HepG2 (cell line): ENCODE measurements around the gene KCTD13. TPM values are rescaled to one million over a fixed set of nuclear protein-coding genes. Genes with fewer than 3 reads are reported as not detected.
A peak's percentile ranks its signal among the peaks of the same experiment; 100 is the strongest.

Experiments
- ADNP ChIP-seq: sonication (generic); formaldehyde crosslinking; IDR thresholded peaks from 2 replicates; pipeline ENCODE4 v1.4.0; 2020; ENCODE audit warnings: missing genetic modification reagents
- ARNT ChIP-seq: fragments of 450-650 bp; IDR thresholded peaks from 2 replicates; pipeline ENCODE4 v1.6.1; 2017
- CHCHD3 ChIP-seq: sonication (generic); formaldehyde crosslinking; IDR thresholded peaks from 2 replicates; pipeline ENCODE4 v1.8.0; 2022; ENCODE audit warnings: mild to moderate bottlenecking, missing genetic modification reagents, moderate library complexity
- ETV5 ChIP-seq: IDR thresholded peaks from 2 replicates; pipeline ENCODE4 v1.6.1; 2018; ENCODE audit warnings: missing biosample characterization, missing genetic modification reagents, inconsistent platforms, borderline replicate concordance
- MED8 ChIP-seq: sonication (generic); formaldehyde crosslinking; IDR thresholded peaks from 2 replicates; pipeline ENCODE4 v1.8.1; 2023; ENCODE audit warnings: mild to moderate bottlenecking, missing genetic modification reagents; ENCODE audit not compliant: insufficient replicate concordance
- MEIS1 ChIP-seq: sonication (generic); formaldehyde crosslinking; IDR thresholded peaks from 2 replicates; pipeline ENCODE4 v1.9.0; 2021; ENCODE audit warnings: mild to moderate bottlenecking, missing genetic modification reagents, moderate library complexity, borderline replicate concordance
- MIER3 ChIP-seq: IDR thresholded peaks from 2 replicates; pipeline ENCODE4 v1.6.1; 2016; ENCODE audit warnings: missing compliant biosample characterization, borderline replicate concordance
- MZF1 ChIP-seq: sonication (generic); formaldehyde crosslinking; IDR thresholded peaks from 2 replicates; pipeline ENCODE4 v1.8.1; 2023; ENCODE audit warnings: mild to moderate bottlenecking, missing genetic modification reagents, borderline replicate concordance
- NFE2L2 ChIP-seq: fragments of 150-350 bp; IDR thresholded peaks from 2 replicates; pipeline ENCODE4 v1.6.1; 2014; ENCODE audit warnings: low read length
- NKX3-1 ChIP-seq: sonication (generic); formaldehyde crosslinking; IDR thresholded peaks from 2 replicates; pipeline ENCODE4 v1.5.0; 2020; ENCODE audit warnings: missing genetic modification reagents
- RAD51 ChIP-seq: fragments of 450-650 bp; IDR thresholded peaks from 2 replicates; pipeline ENCODE4 v1.6.1; 2016; ENCODE audit warnings: borderline replicate concordance
- RCOR2 ChIP-seq: IDR thresholded peaks from 2 replicates; pipeline ENCODE4 v1.6.1; 2016; ENCODE audit warnings: missing biosample characterization, missing genetic modification reagents
- RXRA ChIP-seq: sonication (generic); formaldehyde crosslinking; IDR thresholded peaks from 2 replicates; pipeline ENCODE4 v1.5.1; 2020; ENCODE audit warnings: missing genetic modification reagents
- SALL1 ChIP-seq: sonication (generic); formaldehyde crosslinking; IDR thresholded peaks from 2 replicates; pipeline ENCODE4 v1.8.0; 2022; ENCODE audit warnings: mild to moderate bottlenecking, missing genetic modification reagents
- SKIL ChIP-seq: sonication (generic); formaldehyde crosslinking; IDR thresholded peaks from 2 replicates; pipeline ENCODE4 v1.8.0; 2022; ENCODE audit warnings: missing genetic modification reagents, mild to moderate bottlenecking, moderate library complexity, borderline replicate concordance
- STAG1 ChIP-seq: sonication (generic); formaldehyde crosslinking; IDR thresholded peaks from 2 replicates; pipeline ENCODE4 v1.4.0; 2020; ENCODE audit warnings: missing genetic modification reagents
- TFE3 ChIP-seq: IDR thresholded peaks from 2 replicates; pipeline ENCODE4 v1.6.1; 2016
- ZBTB1 ChIP-seq: sonication (generic); formaldehyde crosslinking; IDR thresholded peaks from 2 replicates; pipeline ENCODE4 v1.4.0; 2020; ENCODE audit warnings: missing genetic modification reagents, borderline replicate concordance
- ZBTB37 ChIP-seq: sonication (generic); formaldehyde crosslinking; IDR thresholded peaks from 2 replicates; pipeline ENCODE4 v1.4.0; 2020; ENCODE audit warnings: mild to moderate bottlenecking, missing genetic modification reagents
- ZBTB39 ChIP-seq: sonication (generic); formaldehyde crosslinking; IDR thresholded peaks from 2 replicates; pipeline ENCODE4 v1.5.0; 2020; ENCODE audit warnings: missing genetic modification reagents
- ZFP37 ChIP-seq: sonication (generic); formaldehyde crosslinking; IDR thresholded peaks from 2 replicates; pipeline ENCODE4 v1.4.0; 2020; ENCODE audit warnings: missing genetic modification reagents, borderline replicate concordance
- ZMYM3 ChIP-seq: sonication (generic); formaldehyde crosslinking; IDR thresholded peaks from 2 replicates; pipeline ENCODE4 v1.5.1; 2020; ENCODE audit warnings: mild to moderate bottlenecking, missing genetic modification reagents
- ZNF232 ChIP-seq: sonication (generic); formaldehyde crosslinking; IDR thresholded peaks from 2 replicates; pipeline ENCODE4 v1.4.0; 2020; ENCODE audit warnings: missing genetic modification reagents, borderline replicate concordance
- ZNF414 ChIP-seq: sonication (generic); formaldehyde crosslinking; IDR thresholded peaks from 2 replicates; pipeline ENCODE4 v1.5.0; 2020; ENCODE audit warnings: missing genetic modification reagents
- ZNF432 ChIP-seq: sonication (generic); formaldehyde crosslinking; IDR thresholded peaks from 2 replicates; pipeline ENCODE4 v1.5.0; 2020; ENCODE audit warnings: missing genetic modification reagents, mild to moderate bottlenecking, borderline replicate concordance
- ZNF878 ChIP-seq: sonication (generic); formaldehyde crosslinking; IDR thresholded peaks from 2 replicates; pipeline ENCODE4 v1.8.1; 2023; ENCODE audit warnings: mild to moderate bottlenecking, missing genetic modification reagents, moderate library complexity
- polyA plus RNA-seq, 8 experiments: library from polyadenylated mRNA; depleted of rRNA in 3 of 8; stranded (reverse) in 7 of 8; unstranded in 1 of 8; fragments of >200 nt; fragmentation: Illumina TruSeq in 4 of 8; extraction: Trizol in 4 of 8; gene quantifications; 2 replicates each; pipeline versions ENCODE4 v1.2.1 to v1.2.3, GENCODE V29; 2011 to 2016; ENCODE audit warnings: low read depth in 4 of 8, missing spikeins in 1 of 8, mixed read lengths in 1 of 8; ENCODE audit not compliant: insufficient read depth in 1 of 8
- total RNA-seq, 5 experiments: library from RNA; depleted of rRNA; stranded (reverse); fragments of >200 nt; fragmentation: Illumina TruSeq; extraction: Trizol; gene quantifications; 2 replicates each; pipeline ENCODE4 v1.2.3, GENCODE V29; 2016; ENCODE audit warnings: low read depth in 1 of 5

The KCTD13 gene
- total and polyA plus RNA-seq, 2 of the 13 experiments (the other 11 are each of a cell fraction or from before 2014, with no cell fraction given), result 6.3 to 14.7 TPM

- TF ChIP-seq ZBTB39 (CRISPR knock-in tag), result no peak
- TF ChIP-seq SKIL (CRISPR knock-in tag), result no peak
- TF ChIP-seq ZFP37 (CRISPR knock-in tag), result no peak
- 0 out of 2 replicates have a peak, but pooled peaks have one; percentile 27 for TF ChIP-seq ADNP (CRISPR knock-in tag)
- TF ChIP-seq RAD51, result no peak
- no peak for TF ChIP-seq ZBTB37
- TF ChIP-seq MEIS1 (CRISPR knock-in tag), result no peak
- peak; percentile 87; the same call in 1 of the 2 replicates for TF ChIP-seq CHCHD3 (CRISPR knock-in tag)
- TF ChIP-seq TFE3 (CRISPR knock-in tag), result no peak
- no peak for TF ChIP-seq ETV5 (CRISPR knock-in tag)
- no peak for TF ChIP-seq RXRA (CRISPR knock-in tag)
- no peak for TF ChIP-seq NFE2L2
- TF ChIP-seq ZNF432 (CRISPR knock-in tag), result no peak
- no peak for TF ChIP-seq ARNT
- TF ChIP-seq ZNF878, result no peak
- no peak for TF ChIP-seq ZNF232
- no peak for TF ChIP-seq ZNF414 (CRISPR knock-in tag)
- peak; percentile 83 for TF ChIP-seq RCOR2
- TF ChIP-seq ZBTB1 (CRISPR knock-in tag), result no peak
- no peak for TF ChIP-seq MZF1 (CRISPR knock-in tag)
- TF ChIP-seq NKX3-1, result no peak
- peak; percentile 97 for TF ChIP-seq ZMYM3 (CRISPR knock-in tag)
- TF ChIP-seq SALL1 (CRISPR knock-in tag), result no peak
- TF ChIP-seq STAG1, result no peak
- no peak for TF ChIP-seq MED8 (CRISPR knock-in tag)
- TF ChIP-seq MIER3, result no peak
Measured at GRCh38 chr16:29975134-29975538, 49.1 kb upstream of the KCTD13 start (continued).
